ENCODE measurements around the gene KCNE2. TPM values are rescaled to one million over a fixed set of nuclear protein-coding genes. Genes with fewer than 3 reads are reported as not detected.

KCNE2 gene
- not detected for total RNA-seq
- under 1 TPM in 1 of 2 donors, not detected in 1; 0.57 TPM for polyA plus RNA-seq

- Histone ChIP-seq H3K36me3 (ENCODE audit: control insufficient read depth in 4 of 4, insufficient read depth in 3 of 4, low read depth in 1 of 4, low read length in 3 of 4) (no peaks in the 10 kb centered on the region), H3K9ac (ENCODE audit: low read depth in 1 of 2, low read length in 2 of 2) (no peak within 1 kb of the TSS), H3K9me3 (ENCODE audit: control insufficient read depth in 4 of 4, low read length in 3 of 4) (no peaks in the 10 kb centered on the region), H3K27ac (ENCODE audit: low read depth in 1 of 2, low read length in 2 of 2) (no peak within 1 kb of the TSS), H3K4me3 (ENCODE audit: low read depth in 1 of 3, low read length in 3 of 3) (no peak within 1 kb of the TSS), H3K4me1 (ENCODE audit: control insufficient read depth in 4 of 4, insufficient read depth in 4 of 4, low read length in 3 of 4) (peaks cover 0 to 4% (median 0%) of the 10 kb centered on the region in 4 donors), H3K27me3 (ENCODE audit: control insufficient read depth in 4 of 4, insufficient read depth in 4 of 4, low read length in 3 of 4) (no peaks in the 10 kb centered on the region)
- no peak for DNase-seq (ENCODE audit: low spot score)
- 90% methylated on average over 3 of the region's 3 CpGs for WGBS
- TF ChIP-seq YY1 (IDR thresholded peaks at IDR 0.05) = no peak
- TF ChIP-seq NR2F2 (IDR thresholded peaks at IDR 0.05) = no peak
- no peak for TF ChIP-seq JUND (IDR thresholded peaks at IDR 0.05)
- no peak for TF ChIP-seq HNF4A (conservative IDR thresholded peaks at IDR 0.05)
- no peak for TF ChIP-seq RAD21 (IDR thresholded peaks at IDR 0.05)
- TF ChIP-seq CTCF (IDR thresholded peaks at IDR 0.05; ENCODE audit: low read depth, low read length, missing input control) = no peak
- no peak for TF ChIP-seq RXRA (IDR thresholded peaks at IDR 0.05)
- no peak for TF ChIP-seq SP1 (IDR thresholded peaks at IDR 0.05)
- no peak for TF ChIP-seq MAX (IDR thresholded peaks at IDR 0.05)
- no peak for TF ChIP-seq FOXA2 (IDR thresholded peaks at IDR 0.05)
These were observed at the start of gene KCNE2 for GRCh38 chr21:34363733-34364132. Gene KCNE2 (plus strand): TSS chr21:34364006. CDS start chr21:34370479, 6,473 bp downstream.

GRCh38 chr21:34319585-34319984 is 44.2 kb upstream of the KCNE2 start:
- 88% methylated on average over 3 of the region's 3 CpGs for WGBS
- Histone ChIP-seq H3K4me3 (ENCODE audit: low read depth in 1 of 3, low read length in 3 of 3) (no peak overlapping the region), H3K9me3 (ENCODE audit: control insufficient read depth in 4 of 4, low read length in 3 of 4) (peaks cover 0 to 4% (median 0%) of the 10 kb centered on the region in 4 donors), H3K27ac (ENCODE audit: low read depth in 1 of 2, low read length in 2 of 2) (no peak overlapping the region), H3K4me1 (ENCODE audit: control insufficient read depth in 4 of 4, insufficient read depth in 4 of 4, low read length in 3 of 4) (no peaks in the 10 kb centered on the region), H3K27me3 (ENCODE audit: control insufficient read depth in 4 of 4, insufficient read depth in 4 of 4, low read length in 3 of 4) (peaks cover 0 to 2% (median 0%) of the 10 kb centered on the region in 4 donors), H3K9ac (ENCODE audit: low read depth in 1 of 2, low read length in 2 of 2) (no peak overlapping the region), H3K36me3 (ENCODE audit: control insufficient read depth in 4 of 4, insufficient read depth in 3 of 4, low read depth in 1 of 4, low read length in 3 of 4) (no peaks in the 10 kb centered on the region)
- DNase-seq (ENCODE audit: low spot score) = no peak
- no peak for TF ChIP-seq TAF1 (conservative IDR thresholded peaks at IDR 0.05)
- no peak for TF ChIP-seq YY1 (IDR thresholded peaks at IDR 0.05)
- no peak for TF ChIP-seq MAX (IDR thresholded peaks at IDR 0.05)
- TF ChIP-seq FOXA1 (IDR thresholded peaks at IDR 0.05) = no peak
- no peak for TF ChIP-seq JUND (IDR thresholded peaks at IDR 0.05)
- no peak for TF ChIP-seq GABPA (IDR thresholded peaks at IDR 0.05 in 1 of 2, conservative IDR thresholded peaks at IDR 0.05 in 1 of 2)
- TF ChIP-seq NR2F2 (IDR thresholded peaks at IDR 0.05) = no peak
- TF ChIP-seq ATF3 (IDR thresholded peaks at IDR 0.05) = no peak
- TF ChIP-seq SP1 (IDR thresholded peaks at IDR 0.05) = no peak
- no peak for TF ChIP-seq REST (IDR thresholded peaks at IDR 0.05)
